Kidney capillary endothelial cell (primary cell): ENCODE results near the gene COL24A1.
A peak's percentile ranks its signal among the peaks of the same experiment; 100 is the strongest.
"Not testable (repeated sequence)": the region's sequence is repeated elsewhere in the genome, so short reads cannot be mapped to it uniquely, and the experiment has no call there.

Experiments
- DNase-seq: peaks from one replicate; pipeline ENCODE4 v3.0.0-alpha.2; 2018; ENCODE audit warnings: low spot score

The COL24A1 gene

GRCh38 chr1:86072474-86072873 lies 84.1 kb downstream of the COL24A1 start:
- DNase-seq: not testable (repeated sequence)

- not testable (repeated sequence) for DNase-seq
Observed at GRCh38 chr1:86071870-86072269, 84.7 kb downstream of the COL24A1 start.

GRCh38 chr1:86069757-86070145 lies 86.8 kb downstream of the COL24A1 start:
- DNase-seq: no peak

- no peak for DNase-seq
Observed at GRCh38 chr1:86068841-86069756, 87.5 kb downstream of the COL24A1 start.

- no peak for DNase-seq
Observed at GRCh38 chr1:86068271-86068721, 88.3 kb downstream of the COL24A1 start.

GRCh38 chr1:86067626-86068025 lies 88.9 kb downstream of the COL24A1 start:
- DNase-seq: no peak

GRCh38 chr1:86064899-86065298 lies 91.7 kb downstream of the COL24A1 start:
- DNase-seq: no peak

GRCh38 chr1:86063721-86064120 lies 92.9 kb downstream of the COL24A1 start:
- DNase-seq: no peak

- DNase-seq: no peak
Observed at GRCh38 chr1:86062453-86062852, 94.1 kb downstream of the COL24A1 start.

GRCh38 chr1:86061551-86061990 lies 95.0 kb downstream of the COL24A1 start:
- no peak for DNase-seq

- DNase-seq: no peak
Observed at GRCh38 chr1:86054396-86054795, 102.2 kb downstream of the COL24A1 start.

GRCh38 chr1:86052948-86053698 lies 103.4 kb downstream of the COL24A1 start:
- DNase-seq: no peak

- no peak for DNase-seq
Observed at GRCh38 chr1:86035101-86035500, 121.5 kb downstream of the COL24A1 start.

- DNase-seq: no peak
Observed at GRCh38 chr1:86030180-86030579, 126.4 kb downstream of the COL24A1 start.

GRCh38 chr1:86018283-86018923 lies 138.2 kb downstream of the COL24A1 start:
- peak; percentile 29 for DNase-seq

- no peak for DNase-seq
Observed at GRCh38 chr1:86016076-86016759, 140.4 kb downstream of the COL24A1 start.

- DNase-seq: no peak
Observed at GRCh38 chr1:86015375-86015774, 141.2 kb downstream of the COL24A1 start.

GRCh38 chr1:86000601-86001000 lies 156.0 kb downstream of the COL24A1 start:
- DNase-seq: no peak

- no peak for DNase-seq
Observed at GRCh38 chr1:85998105-85998855, 158.3 kb downstream of the COL24A1 start.

GRCh38 chr1:85992791-85993190 lies 163.8 kb downstream of the COL24A1 start:
- DNase-seq: no peak

GRCh38 chr1:85991261-85991660 lies 165.3 kb downstream of the COL24A1 start:
- DNase-seq: no peak
